ENCODE results near the gene P4HA1.

P4HA1 gene

DNA sequence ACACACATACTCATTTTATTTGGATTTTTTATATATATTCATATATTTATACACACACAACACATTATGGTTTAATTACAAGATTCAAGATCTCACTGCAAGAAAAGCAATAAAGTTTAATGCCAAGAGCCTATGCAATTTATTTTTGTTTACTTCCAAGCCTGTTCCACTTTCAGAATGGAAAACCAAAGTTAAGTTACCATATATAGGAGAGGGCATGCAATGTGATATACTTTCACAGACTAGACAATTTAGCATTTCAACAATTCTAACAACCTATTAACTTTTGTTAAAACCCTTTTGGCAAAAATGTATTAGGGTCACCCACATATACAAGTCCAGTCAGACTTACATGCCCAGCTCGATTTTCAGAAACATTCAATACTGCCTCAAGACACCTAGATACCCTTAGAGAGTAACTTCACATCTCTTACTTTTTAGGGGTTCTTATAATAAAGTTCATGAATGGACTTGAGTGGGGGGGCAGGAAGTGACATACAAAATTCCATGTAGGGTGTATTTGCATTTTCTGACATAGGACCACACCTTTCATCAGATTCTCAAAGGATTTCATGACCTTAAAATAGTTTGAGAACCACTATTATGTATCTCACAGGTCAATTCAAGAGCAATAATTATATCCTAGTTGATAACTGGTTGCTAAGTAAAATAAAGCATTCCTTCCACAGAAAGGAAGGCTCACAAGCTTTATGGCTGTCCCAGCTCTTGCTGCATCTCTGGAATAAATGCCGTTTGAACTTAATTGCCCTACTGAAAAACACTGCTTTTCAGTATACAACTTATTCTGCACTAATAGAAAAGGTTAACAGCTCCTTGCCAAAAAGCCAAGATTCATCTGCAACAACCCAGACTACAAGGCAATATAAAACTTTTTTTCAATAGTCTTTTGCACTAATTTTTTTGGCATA, 2.5 kb downstream of the P4HA1 start:
- H3K4me1 ChIP-seq (ENCODE audit: control insufficient read depth, low read depth, low read length) = peaks cover 15% of the 10 kb centered on the region
- H3K27ac ChIP-seq (ENCODE audit: low read length) = no peak overlapping the region
- no peaks in the 10 kb centered on the region for H3K9me3 ChIP-seq (ENCODE audit: control insufficient read depth, low read depth, low read length)
- H3K27me3 ChIP-seq (ENCODE audit: control insufficient read depth, insufficient read depth, low read length) = no peaks in the 10 kb centered on the region
- no peak overlapping the region for H3K9ac ChIP-seq (ENCODE audit: low read length)
- no peaks in the 10 kb centered on the region for H3K36me3 ChIP-seq (ENCODE audit: control insufficient read depth, low read depth, low read length)
- H3K4me3 ChIP-seq (ENCODE audit: low read length) = peak overlapping the region; percentile 90

DNA sequence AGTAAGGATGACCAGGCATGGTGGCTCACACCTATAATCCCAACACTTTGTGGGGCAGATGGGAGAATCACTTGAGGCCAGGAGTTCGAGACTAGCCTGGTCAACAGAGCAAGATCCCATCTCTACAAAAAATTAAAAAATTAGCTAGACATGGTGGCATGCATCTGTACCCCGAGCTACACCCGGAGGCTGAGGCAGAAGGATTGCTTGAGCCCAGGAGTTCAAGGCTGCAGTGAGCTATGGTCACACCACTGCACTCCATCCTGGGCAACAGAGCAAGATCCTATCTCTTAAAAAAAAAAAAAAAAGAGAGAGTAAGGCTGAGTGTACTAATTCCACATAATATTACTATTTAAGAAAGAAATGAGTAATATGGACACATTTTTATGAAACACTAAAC, 3.8 kb downstream of the P4HA1 start:
- no peak overlapping the region for H3K4me3 ChIP-seq (ENCODE audit: low read length)
- no peaks in the 10 kb centered on the region for H3K9me3 ChIP-seq (ENCODE audit: control insufficient read depth, low read depth, low read length)
- H3K4me1 ChIP-seq (ENCODE audit: control insufficient read depth, low read depth, low read length) = peaks cover 15% of the 10 kb centered on the region
- no peaks in the 10 kb centered on the region for H3K27me3 ChIP-seq (ENCODE audit: control insufficient read depth, insufficient read depth, low read length)
- no peak overlapping the region for H3K9ac ChIP-seq (ENCODE audit: low read length)
- H3K27ac ChIP-seq (ENCODE audit: low read length) = no peak overlapping the region
- no peaks in the 10 kb centered on the region for H3K36me3 ChIP-seq (ENCODE audit: control insufficient read depth, low read depth, low read length)

DNA sequence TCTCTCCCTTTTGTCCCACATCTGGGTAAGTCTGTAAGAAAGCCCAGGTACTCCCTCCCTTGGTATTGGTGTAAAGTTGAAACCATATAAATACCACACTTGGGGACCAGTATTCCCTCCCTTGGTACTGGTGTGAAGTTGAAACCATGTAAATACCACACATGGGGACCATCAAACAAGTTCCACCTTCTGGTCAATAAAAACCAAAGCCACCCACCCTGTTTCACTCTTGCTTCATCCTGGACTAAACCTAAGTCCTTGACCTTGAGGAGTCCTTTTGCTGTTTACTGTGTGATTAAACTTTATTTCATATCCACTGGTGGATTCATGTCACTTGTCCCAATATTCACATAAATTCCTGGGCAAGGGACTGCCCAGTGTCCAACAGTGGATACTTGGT, 8.4 kb downstream of the P4HA1 start:
- H3K9me3 ChIP-seq (ENCODE audit: control insufficient read depth, low read depth, low read length) = no peaks in the 10 kb centered on the region
- H3K36me3 ChIP-seq (ENCODE audit: control insufficient read depth, low read depth, low read length) = no peaks in the 10 kb centered on the region
- H3K27me3 ChIP-seq (ENCODE audit: control insufficient read depth, insufficient read depth, low read length) = no peaks in the 10 kb centered on the region
- no peak overlapping the region for H3K27ac ChIP-seq (ENCODE audit: low read length)
- no peak overlapping the region for H3K9ac ChIP-seq (ENCODE audit: low read length)
- no peak overlapping the region for H3K4me3 ChIP-seq (ENCODE audit: low read length)
- no peaks in the 10 kb centered on the region for H3K4me1 ChIP-seq (ENCODE audit: control insufficient read depth, low read depth, low read length)

DNA sequence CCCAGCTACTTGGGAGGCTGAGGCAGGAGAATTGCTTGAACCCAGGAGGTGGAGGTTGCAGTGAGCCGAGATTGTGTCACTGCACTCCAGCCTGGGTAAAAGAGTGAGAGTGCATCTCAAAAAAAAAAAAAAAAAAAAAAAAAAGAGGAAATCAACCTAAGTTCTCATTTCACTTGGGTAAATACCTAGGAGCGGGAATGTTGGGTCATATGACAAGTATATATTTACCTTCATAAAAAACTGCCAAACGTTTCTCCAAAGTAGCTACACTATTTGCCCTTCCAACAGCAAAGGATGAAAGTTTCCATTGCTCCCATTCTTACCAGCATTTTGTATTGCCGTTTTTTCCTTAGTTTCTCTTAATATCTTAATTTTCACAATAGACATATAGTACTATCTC, 9.8 kb downstream of the P4HA1 start:
- no peak overlapping the region for H3K27ac ChIP-seq (ENCODE audit: low read length)
- no peaks in the 10 kb centered on the region for H3K27me3 ChIP-seq (ENCODE audit: control insufficient read depth, insufficient read depth, low read length)
- H3K36me3 ChIP-seq (ENCODE audit: control insufficient read depth, low read depth, low read length) = no peaks in the 10 kb centered on the region
- H3K4me1 ChIP-seq (ENCODE audit: control insufficient read depth, low read depth, low read length) = no peaks in the 10 kb centered on the region
- H3K9ac ChIP-seq (ENCODE audit: low read length) = no peak overlapping the region
- no peaks in the 10 kb centered on the region for H3K9me3 ChIP-seq (ENCODE audit: control insufficient read depth, low read depth, low read length)
- no peak overlapping the region for H3K4me3 ChIP-seq (ENCODE audit: low read length)

DNA sequence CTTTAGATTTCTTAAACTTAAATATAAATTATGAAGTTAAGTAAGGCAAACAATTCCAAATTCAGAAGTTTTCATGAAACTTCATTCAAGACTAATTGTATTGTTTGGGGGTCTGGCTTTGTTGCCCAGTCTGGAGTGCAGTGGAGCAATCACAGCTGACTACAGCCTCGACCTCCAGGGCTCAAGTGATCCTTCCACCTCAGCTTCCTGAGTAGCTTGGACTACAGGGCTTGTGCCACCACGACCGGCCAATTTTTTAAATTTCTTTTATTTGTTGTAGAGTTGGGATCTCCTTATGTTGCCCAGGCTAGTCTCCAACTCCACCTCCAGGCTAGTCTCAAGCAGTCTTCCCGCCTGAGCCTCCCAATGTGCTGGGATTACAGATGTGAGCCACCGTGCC, 12.5 kb downstream of the P4HA1 start:
- no peaks in the 10 kb centered on the region for H3K9me3 ChIP-seq (ENCODE audit: control insufficient read depth, low read depth, low read length)
- no peak overlapping the region for H3K27ac ChIP-seq (ENCODE audit: low read length)
- H3K9ac ChIP-seq (ENCODE audit: low read length) = no peak overlapping the region
- no peaks in the 10 kb centered on the region for H3K36me3 ChIP-seq (ENCODE audit: control insufficient read depth, low read depth, low read length)
- H3K27me3 ChIP-seq (ENCODE audit: control insufficient read depth, insufficient read depth, low read length) = no peaks in the 10 kb centered on the region
- H3K4me1 ChIP-seq (ENCODE audit: control insufficient read depth, low read depth, low read length) = no peaks in the 10 kb centered on the region
- no peak overlapping the region for H3K4me3 ChIP-seq (ENCODE audit: low read length)

DNA sequence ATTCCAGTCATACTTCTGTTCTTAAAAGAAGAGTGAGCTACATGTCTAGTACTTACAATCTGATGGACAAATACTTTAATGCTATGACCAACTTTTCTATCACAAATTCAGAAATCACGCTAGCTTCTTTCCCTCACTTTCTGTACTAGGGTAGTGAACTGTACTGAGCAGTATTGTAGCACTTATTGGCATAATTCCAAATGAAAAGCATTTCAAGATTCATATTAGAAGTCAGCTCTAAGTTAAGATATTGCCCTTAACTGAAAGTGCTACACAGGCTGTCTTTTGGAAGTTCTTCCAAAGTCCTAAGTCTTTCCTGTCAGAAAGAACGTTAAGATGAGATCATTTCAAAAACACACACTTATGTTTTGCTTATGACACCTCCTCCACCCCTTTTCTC, 13.4 kb downstream of the P4HA1 start:
- H3K4me3 ChIP-seq (ENCODE audit: low read length) = no peak overlapping the region
- H3K36me3 ChIP-seq (ENCODE audit: control insufficient read depth, low read depth, low read length) = no peaks in the 10 kb centered on the region
- no peaks in the 10 kb centered on the region for H3K4me1 ChIP-seq (ENCODE audit: control insufficient read depth, low read depth, low read length)
- H3K9me3 ChIP-seq (ENCODE audit: control insufficient read depth, low read depth, low read length) = no peaks in the 10 kb centered on the region
- no peak overlapping the region for H3K9ac ChIP-seq (ENCODE audit: low read length)
- no peak overlapping the region for H3K27ac ChIP-seq (ENCODE audit: low read length)
- H3K27me3 ChIP-seq (ENCODE audit: control insufficient read depth, insufficient read depth, low read length) = no peaks in the 10 kb centered on the region

DNA sequence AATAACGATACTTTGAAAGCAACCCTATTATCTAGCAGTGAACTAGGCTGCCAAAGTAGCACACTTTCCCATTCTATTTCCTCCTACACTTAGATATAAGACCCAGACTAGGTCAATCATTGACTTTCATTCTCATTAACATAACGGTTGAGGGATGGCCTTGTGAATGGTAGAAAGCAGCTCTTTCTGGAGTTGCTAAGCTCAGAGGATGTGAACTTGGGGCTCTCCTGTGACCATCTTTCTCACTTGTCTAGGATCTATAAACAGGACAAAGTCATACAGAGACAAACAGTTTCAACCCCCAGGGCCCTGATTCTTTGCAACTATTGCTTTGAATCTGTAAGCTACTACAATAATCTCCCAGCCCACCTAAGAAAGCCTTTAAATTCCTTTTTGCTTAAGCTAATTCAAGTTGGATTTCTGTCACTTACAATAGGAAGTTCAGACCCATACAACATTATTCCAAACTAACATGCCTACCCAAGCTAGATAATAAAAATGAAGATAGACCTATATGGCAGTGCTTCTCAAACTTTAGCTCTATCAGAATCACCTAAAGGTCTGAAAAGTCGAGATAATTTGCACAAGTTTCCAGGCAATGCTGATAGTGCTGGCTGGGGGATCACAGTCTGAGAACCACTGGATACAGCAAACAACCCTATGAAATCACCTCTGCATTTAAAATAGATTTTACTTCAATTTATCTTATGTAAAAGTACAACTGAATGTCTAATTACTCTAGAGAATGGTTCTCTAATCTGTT, 16.7 kb downstream of the P4HA1 start:
- Histone ChIP-seq H3K9me3 (ENCODE audit: control insufficient read depth, low read depth, low read length) (no peaks in the 10 kb centered on the region), H3K4me3 (ENCODE audit: low read length) (no peak overlapping the region), H3K4me1 (ENCODE audit: control insufficient read depth, low read depth, low read length) (no peaks in the 10 kb centered on the region), H3K27me3 (ENCODE audit: control insufficient read depth, insufficient read depth, low read length) (no peaks in the 10 kb centered on the region), H3K9ac (ENCODE audit: low read length) (no peak overlapping the region), H3K36me3 (ENCODE audit: control insufficient read depth, low read depth, low read length) (no peaks in the 10 kb centered on the region), H3K27ac (ENCODE audit: low read length) (no peak overlapping the region)

DNA sequence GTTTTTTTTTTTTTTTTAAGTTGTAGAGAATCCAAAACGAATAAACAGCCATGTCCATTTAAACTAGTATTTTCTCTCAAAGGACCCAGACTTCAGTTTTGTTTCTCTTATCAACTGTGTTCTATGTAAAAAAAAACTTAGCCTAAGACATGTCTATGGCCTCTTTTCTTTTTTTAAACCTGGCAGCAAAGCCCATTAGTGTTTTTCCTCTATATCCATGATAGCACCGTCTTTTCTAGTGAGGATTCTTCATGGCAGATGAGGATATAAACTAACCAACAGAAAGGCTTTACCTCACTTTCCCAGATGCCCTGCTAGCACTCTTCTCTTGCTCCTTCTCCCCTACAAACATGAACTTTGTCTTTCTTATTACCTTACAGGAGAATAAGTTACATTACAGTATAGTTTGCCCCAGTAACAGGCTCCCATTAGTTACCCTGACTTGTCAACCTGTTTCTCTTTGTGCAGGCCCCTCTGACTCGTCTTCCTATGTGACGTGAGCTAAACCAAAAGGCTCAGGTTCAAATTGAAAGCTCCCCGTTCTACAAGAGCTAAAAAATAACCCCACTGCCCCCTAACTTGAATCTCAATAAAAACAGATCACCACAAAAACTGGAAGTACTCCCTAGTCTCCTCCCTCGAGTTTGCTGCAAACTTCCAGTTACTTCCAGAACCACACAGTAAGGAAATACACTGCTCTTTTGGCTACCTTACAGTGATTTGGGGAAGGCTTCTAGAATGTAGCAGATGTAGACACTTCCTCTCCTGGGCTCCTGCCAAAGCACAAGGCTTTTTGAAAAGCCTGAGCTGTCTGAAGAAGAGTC, 20.1 kb downstream of the P4HA1 start:
- H3K9ac ChIP-seq (ENCODE audit: low read length) = no peak overlapping the region

DNA sequence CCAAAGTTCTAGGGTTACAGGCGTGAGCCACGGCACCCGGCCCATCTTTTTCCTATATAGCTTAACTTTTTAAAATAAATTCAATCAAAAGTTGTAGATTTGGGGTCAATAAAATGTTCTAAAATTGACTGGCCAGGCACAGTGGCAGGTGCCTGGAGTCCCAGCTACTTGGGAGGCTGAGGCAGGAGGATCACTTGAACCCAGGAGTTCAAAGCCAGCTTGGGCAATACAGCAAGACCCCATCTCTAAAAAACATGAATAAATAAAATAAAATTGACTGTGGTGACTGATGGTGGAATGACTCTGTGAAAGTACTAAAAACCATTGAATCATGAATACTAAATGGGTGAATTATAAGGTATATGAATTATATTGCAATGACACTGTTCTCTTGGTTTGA, 20.8 kb downstream of the P4HA1 start:
- no peak overlapping the region for H3K9ac ChIP-seq (ENCODE audit: low read length)
- H3K4me3 ChIP-seq (ENCODE audit: low read length) = no peak overlapping the region
- H3K27me3 ChIP-seq (ENCODE audit: control insufficient read depth, insufficient read depth, low read length) = no peaks in the 10 kb centered on the region
- H3K36me3 ChIP-seq (ENCODE audit: control insufficient read depth, low read depth, low read length) = peaks cover 6% of the 10 kb centered on the region
- no peak overlapping the region for H3K27ac ChIP-seq (ENCODE audit: low read length)
- no peaks in the 10 kb centered on the region for H3K4me1 ChIP-seq (ENCODE audit: control insufficient read depth, low read depth, low read length)
- H3K9me3 ChIP-seq (ENCODE audit: control insufficient read depth, low read depth, low read length) = no peaks in the 10 kb centered on the region

More for the DNA sequence above, 20.1 kb downstream of the P4HA1 start:
- Histone ChIP-seq H3K9me3 (ENCODE audit: control insufficient read depth, low read depth, low read length) (no peaks in the 10 kb centered on the region), H3K36me3 (ENCODE audit: control insufficient read depth, low read depth, low read length) (peaks cover 6% of the 10 kb centered on the region), H3K27ac (ENCODE audit: low read length) (no peak overlapping the region), H3K4me1 (ENCODE audit: control insufficient read depth, low read depth, low read length) (no peaks in the 10 kb centered on the region), H3K27me3 (ENCODE audit: control insufficient read depth, insufficient read depth, low read length) (no peaks in the 10 kb centered on the region), H3K4me3 (ENCODE audit: low read length) (no peak overlapping the region)

DNA sequence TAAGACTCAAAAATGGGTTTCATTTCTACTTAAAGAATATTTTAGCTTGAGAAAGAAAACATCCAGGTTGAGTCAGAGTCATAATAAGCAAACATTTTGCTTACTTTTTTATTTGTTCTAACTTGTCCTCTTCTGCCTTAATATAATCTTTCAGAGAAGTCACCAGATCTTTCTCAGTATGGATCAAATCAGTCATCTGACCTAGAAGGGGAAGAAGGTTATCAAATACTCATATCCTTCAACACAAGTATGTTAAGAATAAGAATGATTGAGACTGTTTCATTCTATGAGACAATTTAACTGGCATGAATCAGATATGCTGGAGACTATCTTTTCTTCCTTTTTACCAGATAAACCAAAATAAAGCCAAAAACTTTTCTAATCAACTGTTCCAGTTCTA, 23.0 kb downstream of the P4HA1 start:
- Histone ChIP-seq H3K9me3 (ENCODE audit: control insufficient read depth, low read depth, low read length) (no peaks in the 10 kb centered on the region), H3K4me3 (ENCODE audit: low read length) (no peak overlapping the region), H3K36me3 (ENCODE audit: control insufficient read depth, low read depth, low read length) (peaks cover 9% of the 10 kb centered on the region), H3K9ac (ENCODE audit: low read length) (no peak overlapping the region), H3K4me1 (ENCODE audit: control insufficient read depth, low read depth, low read length) (no peaks in the 10 kb centered on the region), H3K27me3 (ENCODE audit: control insufficient read depth, insufficient read depth, low read length) (no peaks in the 10 kb centered on the region), H3K27ac (ENCODE audit: low read length) (no peak overlapping the region)

DNA sequence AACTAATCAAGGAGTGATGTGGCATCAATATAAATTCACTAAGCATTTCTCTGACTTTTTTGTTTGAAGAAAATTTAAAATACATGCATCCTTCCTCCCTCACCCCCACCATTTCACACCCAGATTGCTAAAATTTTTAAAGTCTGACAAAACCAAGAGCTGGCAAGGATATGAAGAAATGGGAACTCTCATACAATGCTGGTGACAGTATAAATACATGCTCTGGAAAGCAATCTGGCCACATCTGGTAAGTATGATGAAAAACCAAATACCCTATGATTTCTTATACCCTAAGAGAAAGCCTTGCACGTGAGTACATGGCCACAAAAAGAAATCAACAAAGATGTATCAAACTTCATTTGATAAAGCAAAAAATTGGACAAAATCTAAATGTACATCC, 31.2 kb downstream of the P4HA1 start:
- no peak overlapping the region for H3K4me3 ChIP-seq (ENCODE audit: low read length)
- H3K27ac ChIP-seq (ENCODE audit: low read length) = no peak overlapping the region
- no peak overlapping the region for H3K9ac ChIP-seq (ENCODE audit: low read length)
- H3K9me3 ChIP-seq (ENCODE audit: control insufficient read depth, low read depth, low read length) = no peaks in the 10 kb centered on the region
- H3K36me3 ChIP-seq (ENCODE audit: control insufficient read depth, low read depth, low read length) = peaks cover 10% of the 10 kb centered on the region
- H3K4me1 ChIP-seq (ENCODE audit: control insufficient read depth, low read depth, low read length) = no peaks in the 10 kb centered on the region
- H3K27me3 ChIP-seq (ENCODE audit: control insufficient read depth, insufficient read depth, low read length) = no peaks in the 10 kb centered on the region
